Right lobe of liver (tissue), 6 donors: ENCODE results near the gene SDHD. TPM values are rescaled to one million over a fixed set of nuclear protein-coding genes. Genes with fewer than 3 reads are reported as not detected.
A peak's percentile ranks its signal among the peaks of the same experiment; 100 is the strongest.

Source experiments
- ATAC-seq, 4 donors: fragments of 200-7000 bp; cut with Tn5 transposase; one replicate each; pipeline ENCODE4 v1.9.1; 2020; ENCODE audit warnings: mild to moderate bottlenecking in 4 of 4, moderate library complexity in 4 of 4
- DNase-seq, 3 donors: peaks; one replicate each; pipeline ENCODE4 v3.0.0-alpha.2; 2020
- H3K27ac ChIP-seq, 3 donors: fragments of 200-600 bp; one replicate each; pipeline ENCODE4 v1.8.0; 2022
- H3K27me3 ChIP-seq, 2 donors: fragments of 200-600 bp; one replicate each; pipeline ENCODE4 v1.8.0; 2022
- H3K36me3 ChIP-seq, 4 donors: fragments of 200-600 bp; sonication (generic) in 1 of 4; one replicate each; pipeline versions ENCODE4 v1.5.1 to v1.8.0; 2017 to 2022; ENCODE audit warnings: control low read depth in 1 of 4
- H3K4me1 ChIP-seq, 4 donors: fragments of 200-600 bp; sonication (generic) in 1 of 4; one replicate each; pipeline versions ENCODE4 v1.5.1 to v1.8.0; 2017 to 2022; ENCODE audit warnings: control low read depth in 1 of 4
- H3K4me3 ChIP-seq, 3 donors: fragments of 200-600 bp; one replicate each; pipeline ENCODE4 v1.8.0; 2022
- H3K9me3 ChIP-seq, 4 donors: fragments of 200-600 bp; sonication (generic) in 1 of 4; one replicate each; pipeline versions ENCODE4 v1.5.1 to v1.8.0; 2017 to 2022; ENCODE audit warnings: control low read depth in 1 of 4
- CTCF ChIP-seq, 4 donors: fragments of 200-600 bp in 3 of 4; fragments of 450-650 bp in 1 of 4; IDR thresholded peaks; one replicate each; pipeline versions ENCODE4 v1.5.1 to v1.8.0; 2016 to 2022; ENCODE audit warnings: antibody characterized with exemption in 4 of 4, mild to moderate bottlenecking in 2 of 4
- POLR2A ChIP-seq: fragments of 450-650 bp; IDR thresholded peaks from one replicate; pipeline ENCODE4 v1.6.1; 2017; ENCODE audit warnings: antibody characterized with exemption, mild to moderate bottlenecking
- WGBS: methylation state at CpG from one replicate; pipeline ENCODE4 v1.1.6; 2018; ENCODE audit warnings: low coverage, low lambda C conversion rate; ENCODE audit not compliant: insufficient coverage; ENCODE audit errors: missing lambda C conversion rate; 5-methylcytosine and 5-hydroxymethylcytosine counted together
- intact Hi-C, 2 donors: fragments of 100-400 bp; cut with DNase I; formaldehyde crosslinking; loops; one replicate each; pipeline versions ENCODE4 v1.11.2 to v1.14.1; 2022
- total RNA-seq, 6 experiments: library from RNA; depleted of rRNA in 2 of 6; stranded (reverse); fragments of >200 nt in 2 of 6; fragmentation: NEBNext Ultra II Directional in 3 of 6; extraction: Animal tissue kit (Norgen Biotek cat#: 25700) in 3 of 6; gene quantifications; one replicate each; pipeline versions ENCODE4 v1.1.0 to v1.2.4, GENCODE V29; 2016 to 2023
- donor health status: DM: no; HTN: yes; CAD: no.
- donor health status: DM: no; HTN: no; CAD: no.
- donor health status: DM: no; HTN: no; CAD: no.
- donor health status: DM: no; HTN: yes; CAD: no.
- donor health status: DM: no; HTN: yes; CAD: no.

The SDHD gene
- total RNA-seq, 6 experiments from 2014 or later, result 114 to 191 (median 130) TPM

- peaks cover 0 to 71% (median 18%) of the 10 kb centered on the region in 4 donors for H3K36me3 ChIP-seq
- 78% methylated on average over 4 of the region's 4 CpGs for WGBS
- no peak overlapping the region for H3K4me3 ChIP-seq
- TF ChIP-seq CTCF (IDR thresholded peaks at IDR 0.05) (no peak), POLR2A (no peak)
- no peaks in the 10 kb centered on the region for H3K4me1 ChIP-seq
- ATAC-seq, result no peak
- H3K27me3 ChIP-seq, result no peaks in the 10 kb centered on the region
- H3K27ac ChIP-seq, result no peak overlapping the region
- intact Hi-C loops, result no loop called here
- H3K9me3 ChIP-seq, result no peaks in the 10 kb centered on the region
- DNase-seq, result no peak
These were observed 29.5 kb upstream of the SDHD start for GRCh38 chr11:112057170-112057569.

- Histone ChIP-seq H3K27ac (no peak overlapping the region), H3K27me3 (no peaks in the 10 kb centered on the region), H3K36me3 (peaks cover 0 to 71% (median 20%) of the 10 kb centered on the region in 4 donors), H3K4me1 (no peaks in the 10 kb centered on the region), H3K4me3 (no peak overlapping the region), H3K9me3 (no peaks in the 10 kb centered on the region)
- ATAC-seq (no peak), DNase-seq (no peak)
- TF ChIP-seq CTCF (IDR thresholded peaks at IDR 0.05), result no peak
- TF ChIP-seq POLR2A, result no peak
- 39% methylated on average over 1 of the region's 1 CpG for WGBS
- intact Hi-C loops, result no loop called here
These were observed 28.6 kb upstream of the SDHD start for GRCh38 chr11:112058103-112058502.

DNA sequence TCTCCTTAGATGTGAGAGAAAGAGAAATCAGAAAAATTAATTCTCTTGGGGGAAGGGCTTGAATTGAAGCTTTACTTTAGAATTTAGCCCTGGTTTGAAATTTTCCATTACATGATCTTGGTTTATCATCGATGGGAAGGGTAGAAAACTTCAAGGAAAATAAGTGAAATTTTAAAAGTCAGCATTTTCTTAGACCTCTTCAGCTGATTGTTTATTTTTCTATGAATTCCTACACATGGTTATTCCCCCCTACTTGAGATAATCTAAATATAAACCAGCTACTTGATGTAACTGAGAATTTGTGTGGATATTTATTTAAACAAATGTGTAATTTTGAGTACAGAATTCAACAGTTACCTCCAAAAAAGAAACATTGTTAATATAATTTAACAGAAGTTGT, 23.8 kb upstream of the SDHD start:
- intact Hi-C loops, result no loop called here
- H3K27me3 ChIP-seq, result no peaks in the 10 kb centered on the region
- H3K27ac ChIP-seq, result no peak overlapping the region
- H3K4me1 ChIP-seq, result no peaks in the 10 kb centered on the region
- no peak for TF ChIP-seq POLR2A
- TF ChIP-seq CTCF (IDR thresholded peaks at IDR 0.05), result no peak
- no peak for ATAC-seq
- WGBS, result 58% methylated on average over 1 of the region's 1 CpG
- no peaks in the 10 kb centered on the region for H3K9me3 ChIP-seq
- no peak for DNase-seq
- peaks cover 0 to 51% (median 13%) of the 10 kb centered on the region in 4 donors for H3K36me3 ChIP-seq
- H3K4me3 ChIP-seq, result no peak overlapping the region

GRCh38 chr11:112073941-112074811, 12.5 kb upstream of the SDHD start, which contains the start of the genes NKAPD1 and PIH1D2:
TSS of gene NKAPD1 (plus strand) at chr11:112074299. CDS start at chr11:112075575, 1,276 bp downstream.
TSS of gene PIH1D2 (minus strand) at chr11:112074017. CDS start at chr11:112073174, 843 bp downstream.
- Histone ChIP-seq H3K36me3 (peaks cover 0 to 25% (median 4%) of the 10 kb centered on the region in 4 donors), H3K9me3 (no peaks in the 10 kb centered on the region), H3K27ac (peak within 1 kb of the TSS; percentile 84 to 91 (median 90)), H3K4me3 (peak within 1 kb of the TSS; percentile 71 to 86 (median 81)), H3K4me1 (no peaks in the 10 kb centered on the region), H3K27me3 (no peaks in the 10 kb centered on the region)
- 5% methylated on average over 13 of the region's 43 CpGs for WGBS
- TF ChIP-seq CTCF (IDR thresholded peaks at IDR 0.05) (peak in 1 of 4 donors; percentile 25), POLR2A (no peak)
- ATAC-seq, result peak; percentile 94 to 96 (median 95)
- intact Hi-C loops, result no loop called here
- peak; percentile 71 to 79 (median 74) for DNase-seq
